ENCODE measurements around the gene WWC2. TPM values are rescaled to one million over a fixed set of nuclear protein-coding genes. Genes with fewer than 3 reads are reported as not detected.
"Not testable (repeated sequence)": the region's sequence is repeated elsewhere in the genome, so short reads cannot be mapped to it uniquely, and the experiment has no call there.

WWC2 gene
- total RNA-seq, 1 donor from 2014 or later: 30.2 TPM

DNA sequence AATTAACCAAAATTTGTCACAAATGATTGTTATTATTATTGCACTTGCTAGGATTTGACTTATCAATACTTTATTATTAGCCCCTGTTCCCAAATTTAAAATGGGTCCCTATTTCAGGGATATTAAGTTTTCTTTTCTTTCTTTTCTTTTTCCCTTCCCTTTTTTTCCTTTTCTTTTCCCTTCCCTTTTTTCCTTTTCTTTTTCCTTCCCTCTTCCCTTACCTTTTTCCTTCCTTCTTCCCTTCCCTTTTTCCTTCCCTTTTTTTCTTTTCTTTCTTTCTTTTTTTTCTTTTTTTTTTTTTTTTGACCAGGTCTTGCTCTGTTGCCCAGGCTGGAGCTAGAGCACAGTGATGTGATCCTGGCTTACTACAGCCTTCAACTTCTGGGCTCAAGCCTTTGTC, 33.8 kb downstream of the WWC2 start:
- intact Hi-C loops (cut with DNase I): no loop called here
- DNase-seq (ENCODE audit: missing footprints) (no peak), ATAC-seq (no peak)

DNA sequence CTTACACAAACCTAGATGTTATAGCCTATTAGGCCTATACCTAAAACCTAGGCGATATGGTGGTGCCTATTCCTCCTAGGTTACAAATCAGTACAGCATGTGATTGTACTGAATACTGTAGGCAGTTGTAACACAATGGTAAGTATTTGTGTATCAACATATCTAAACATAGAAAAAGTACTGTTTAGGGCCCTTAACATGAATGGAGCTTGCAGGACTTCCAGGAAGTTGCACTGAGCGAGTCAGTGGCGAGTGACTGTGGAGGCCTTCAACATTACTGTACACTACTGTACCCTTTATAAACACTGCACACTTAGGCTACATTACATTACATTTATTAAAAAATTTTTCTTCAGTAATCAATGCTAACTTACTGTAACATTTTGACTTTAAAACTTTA, 37.8 kb downstream of the WWC2 start:
- no peak for ATAC-seq

DNA sequence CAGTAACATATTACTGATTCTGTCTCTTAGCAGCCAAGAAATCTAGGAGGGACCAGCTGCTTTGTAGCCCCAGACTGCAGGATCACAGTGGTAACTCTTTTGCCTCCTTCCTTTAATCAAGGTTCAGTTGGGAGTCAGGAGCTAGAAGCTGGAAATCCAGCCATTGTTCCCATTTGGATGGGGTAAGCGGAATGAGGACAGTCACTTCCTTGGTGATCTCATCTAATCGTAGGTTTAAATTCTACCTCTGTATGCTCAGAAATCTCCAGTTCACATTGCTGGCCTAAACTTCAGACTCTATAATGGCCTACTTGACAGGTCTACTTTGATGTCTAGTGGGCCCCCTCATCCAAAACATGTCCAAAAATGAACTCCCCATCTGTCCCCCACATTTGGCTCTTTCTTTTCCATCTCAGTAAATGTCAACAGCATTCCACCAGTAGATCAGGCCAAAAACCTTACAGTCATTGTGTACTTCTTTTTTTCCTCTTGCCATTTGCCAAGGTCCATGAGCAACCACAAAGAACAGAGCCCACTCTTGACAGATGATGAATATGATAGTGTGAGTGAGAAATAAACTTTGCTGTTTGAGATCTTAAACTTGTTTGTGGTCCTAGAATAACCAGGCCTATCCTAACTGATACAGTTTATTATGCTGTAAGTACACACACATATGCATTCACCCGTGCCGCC, 40.1 kb downstream of the WWC2 start:
- ATAC-seq (no peak), DNase-seq (ENCODE audit: missing footprints) (no peak)
- intact Hi-C loops (cut with DNase I): no loop called here

More for the DNA sequence above, 37.8 kb downstream of the WWC2 start:
- intact Hi-C loops (cut with DNase I): no loop called here
- no peak for DNase-seq (ENCODE audit: missing footprints)

DNA sequence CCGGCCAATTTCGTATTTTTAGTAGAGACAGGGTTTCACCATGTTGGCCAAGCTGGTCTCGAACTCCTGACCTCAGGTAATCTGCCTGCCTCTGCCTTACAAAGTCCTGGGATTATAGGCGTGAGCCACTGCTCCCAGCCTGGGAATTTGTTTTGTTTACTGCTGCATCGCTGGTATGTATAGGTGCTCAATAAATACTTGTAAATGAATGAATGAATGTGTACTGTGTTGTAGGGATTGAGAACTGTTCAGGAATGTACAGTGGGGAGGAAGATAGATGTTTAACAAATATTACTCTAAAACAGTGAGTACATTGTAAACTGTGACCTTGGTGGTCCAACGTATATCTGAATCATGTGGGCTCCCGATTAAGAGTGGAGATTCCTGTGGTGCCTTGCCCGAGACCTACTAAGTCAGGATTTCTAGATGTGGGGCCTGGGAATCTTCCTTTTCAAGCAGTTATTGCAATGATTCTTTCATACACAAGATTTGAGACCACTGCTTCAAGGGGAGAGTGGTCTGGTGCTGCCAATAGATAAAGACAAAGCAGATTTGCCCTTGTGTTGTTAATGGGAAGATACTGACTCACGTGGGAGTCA, 41.0 kb downstream of the WWC2 start:
- ATAC-seq (no peak), DNase-seq (ENCODE audit: missing footprints) (no peak)
- intact Hi-C loops (cut with DNase I): no loop called here

DNA sequence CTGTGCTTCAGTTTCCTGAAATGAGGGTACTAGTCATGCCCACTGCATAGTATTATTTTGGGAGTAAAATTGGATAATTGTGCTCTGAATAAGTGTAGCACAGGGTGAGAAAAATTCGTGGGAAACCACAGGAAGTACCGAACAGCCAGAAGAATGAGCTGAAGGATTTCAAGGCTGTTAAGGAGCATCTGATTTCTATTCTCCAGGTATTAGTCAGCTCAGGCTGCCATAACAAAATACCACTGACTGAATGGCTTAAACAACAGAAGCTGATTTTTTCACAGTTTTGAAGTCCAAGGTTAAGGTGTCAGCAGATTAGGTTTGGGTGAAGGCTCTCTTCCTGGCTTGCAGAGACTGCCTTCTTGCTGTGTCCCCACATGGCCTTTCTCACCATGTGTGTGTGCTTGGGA, 41.9 kb downstream of the WWC2 start:
- ATAC-seq: no peak
- intact Hi-C loops (cut with DNase I): no loop called here
- no peak for DNase-seq (ENCODE audit: missing footprints)

DNA sequence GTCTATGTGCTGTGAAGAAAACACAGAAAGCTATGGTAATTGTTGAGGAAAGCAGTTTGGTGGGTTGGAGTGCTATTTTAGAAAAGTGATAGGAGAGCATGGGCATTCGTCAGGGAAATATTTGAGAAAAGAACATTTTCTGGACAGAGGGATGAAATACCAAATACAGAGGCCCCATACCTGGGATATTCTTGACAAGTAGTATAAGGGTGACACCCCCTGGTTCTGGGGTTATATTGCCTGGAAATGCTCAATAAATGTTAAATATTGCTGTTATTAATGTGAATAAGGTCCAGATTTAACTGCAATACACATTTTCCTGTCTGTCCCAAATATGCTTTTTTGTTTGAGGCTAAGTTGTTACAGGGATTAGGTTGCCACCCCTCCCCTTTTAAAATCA, 42.9 kb downstream of the WWC2 start:
- DNase-seq (ENCODE audit: missing footprints) (no peak), ATAC-seq (no peak)
- intact Hi-C loops (cut with DNase I): loop anchor here (2.0 kb wide), 1 partner anchor 43 kb away; the partner anchor contains the start of gene WWC2

DNA sequence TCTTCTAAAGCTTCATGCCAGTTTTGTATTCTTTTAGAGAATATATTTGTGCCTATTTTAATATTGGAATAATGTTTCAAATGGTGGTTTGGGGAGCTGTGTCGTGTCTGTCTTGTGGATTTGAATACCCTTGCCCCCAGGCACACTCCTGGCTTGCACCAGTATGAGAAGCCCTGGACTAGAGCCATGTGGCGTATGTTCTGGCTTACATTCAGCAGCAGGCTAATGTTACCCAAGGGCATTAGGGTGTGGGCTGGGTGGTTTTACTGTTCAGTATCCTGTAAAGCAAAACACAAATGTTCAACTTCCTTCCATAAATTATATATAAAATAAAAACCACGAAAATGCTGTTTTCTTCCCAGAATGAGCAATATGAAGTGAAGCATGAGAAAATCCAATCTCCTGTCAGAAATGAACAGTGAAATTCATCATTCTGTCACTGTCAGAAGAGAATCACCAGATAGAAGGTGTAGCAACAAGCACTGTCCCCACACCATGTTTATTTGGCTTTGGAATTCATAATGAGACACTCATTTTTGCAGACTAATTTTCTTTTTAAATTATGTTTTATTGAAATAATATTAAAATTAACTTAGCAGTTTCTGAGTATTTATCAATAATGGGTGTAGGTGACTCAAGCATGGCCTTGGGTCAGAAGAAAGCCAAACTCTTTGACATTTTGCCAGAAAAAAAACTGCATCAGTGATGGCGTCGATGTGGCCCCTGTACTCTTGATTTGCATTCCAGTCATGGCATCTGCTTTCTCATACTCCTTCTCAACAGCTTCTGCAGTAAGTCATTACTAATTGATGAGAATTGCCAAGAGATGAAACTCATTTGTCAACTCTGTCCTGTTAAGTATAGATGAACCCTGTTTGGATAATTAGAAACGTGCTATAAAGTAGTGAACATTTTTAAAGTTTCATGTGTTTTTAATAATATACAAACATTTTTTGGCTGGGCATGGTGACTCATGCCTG, 43.8 kb downstream of the WWC2 start:
- intact Hi-C loops (cut with DNase I): loop anchor here (2.0 kb wide), 1 partner anchor 44 kb away; the partner anchor contains the start of gene WWC2
- DNase-seq (ENCODE audit: missing footprints) (peak; percentile 76), ATAC-seq (peak; percentile 87)

DNA sequence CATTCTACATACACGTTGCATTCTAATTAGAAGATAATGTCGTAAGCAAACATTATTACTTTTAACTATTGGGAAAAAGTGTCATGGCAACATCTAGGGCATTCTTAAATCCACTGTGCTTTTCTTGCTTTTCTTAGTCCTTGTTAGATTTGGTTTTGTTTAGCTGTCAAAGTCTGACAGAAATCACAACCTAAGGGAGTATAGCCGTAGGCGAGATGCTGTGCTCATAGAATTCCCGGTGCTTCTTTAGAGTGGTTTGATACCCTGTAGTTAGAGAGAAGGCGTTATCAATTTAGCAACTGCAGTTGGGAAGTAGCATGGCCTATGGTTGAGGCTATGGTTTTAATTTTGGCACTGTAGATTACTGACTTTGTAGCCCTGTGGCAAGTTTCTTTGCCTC, 45.7 kb downstream of the WWC2 start:
- ATAC-seq (no peak), DNase-seq (ENCODE audit: missing footprints) (no peak)
- intact Hi-C loops (cut with DNase I): no loop called here

DNA sequence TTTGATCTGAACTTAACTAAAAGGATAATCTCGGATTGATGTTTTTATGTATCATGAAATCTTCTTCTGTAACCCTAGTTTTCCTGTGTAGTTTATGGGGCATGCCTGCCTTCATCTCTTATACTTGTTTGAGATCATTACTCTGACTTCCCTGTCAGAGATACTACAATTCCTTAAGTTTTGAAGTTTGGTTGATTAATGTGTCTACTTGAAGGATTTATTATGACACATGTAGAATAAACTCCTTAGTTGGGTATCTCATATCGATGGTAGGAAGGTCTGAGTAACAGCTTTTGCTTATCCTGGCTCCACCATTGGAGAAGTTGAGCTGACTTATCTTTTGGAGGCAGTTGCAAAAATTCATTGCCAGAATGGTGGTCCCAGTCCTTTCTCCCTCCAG, 46.7 kb downstream of the WWC2 start:
- intact Hi-C loops (cut with DNase I): no loop called here
- ATAC-seq (no peak), DNase-seq (ENCODE audit: missing footprints) (no peak)

DNA sequence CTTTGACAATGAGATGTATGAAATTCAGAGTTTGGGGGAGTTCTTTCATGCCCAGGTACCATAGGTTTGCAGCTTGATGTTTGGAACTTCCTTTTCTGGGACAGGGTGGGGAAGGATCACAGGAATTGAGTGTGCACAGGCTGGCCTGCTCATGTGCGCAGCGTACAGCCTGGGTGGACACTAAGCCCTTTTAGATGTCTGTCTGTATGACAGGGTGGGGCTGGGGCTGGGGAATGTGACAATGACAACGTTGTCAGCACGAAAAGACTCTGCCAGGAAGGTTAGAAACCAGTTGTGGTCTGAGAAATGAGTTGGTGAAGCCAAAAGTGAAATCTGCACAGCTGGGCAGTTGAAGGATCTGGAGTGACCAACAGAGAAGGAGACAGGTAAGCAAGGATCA, 47.4 kb downstream of the WWC2 start:
- no peak for DNase-seq (ENCODE audit: missing footprints)

DNA sequence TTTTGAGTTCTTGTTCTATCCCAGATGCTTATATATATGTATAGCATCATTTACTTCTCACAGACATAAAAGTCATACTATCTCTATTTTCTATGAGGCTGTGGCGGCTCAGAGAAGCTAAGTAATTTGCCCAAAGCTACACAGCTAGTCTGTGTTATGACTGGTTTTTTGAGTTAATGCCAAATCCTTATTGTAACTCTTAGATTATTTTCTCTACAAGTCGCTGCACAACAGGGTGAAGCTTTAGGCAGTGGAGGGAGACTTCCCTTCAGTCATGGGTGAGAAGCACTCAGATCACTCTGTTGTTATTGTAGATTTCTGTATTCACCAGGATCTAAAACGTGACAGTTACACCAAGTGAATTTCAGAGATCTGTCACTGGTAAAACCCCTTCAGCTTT, 48.1 kb downstream of the WWC2 start:
- intact Hi-C loops (cut with DNase I): no loop called here
- DNase-seq (ENCODE audit: missing footprints) (no peak), ATAC-seq (no peak)

More for the DNA sequence above, 47.4 kb downstream of the WWC2 start:
- intact Hi-C loops (cut with DNase I): no loop called here
- ATAC-seq: peak; percentile 64

DNA sequence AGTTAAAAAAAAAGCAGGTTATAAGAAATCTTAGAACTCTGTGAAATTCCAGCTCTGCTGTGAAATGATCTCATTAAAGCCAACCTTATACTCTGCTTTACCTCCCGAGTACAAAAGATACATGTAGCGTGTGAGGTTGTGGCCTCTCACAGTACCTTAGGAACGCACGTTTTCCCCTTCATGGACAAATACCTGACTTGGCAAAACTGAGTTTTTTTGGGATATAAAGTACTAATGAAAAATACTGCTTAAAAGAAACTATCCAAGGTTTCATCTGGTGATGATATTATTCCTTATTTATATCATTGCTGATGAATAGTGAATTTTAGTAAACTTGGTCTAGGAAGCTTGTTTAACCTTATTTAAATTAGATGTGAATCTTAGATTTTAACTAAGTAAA, 48.9 kb downstream of the WWC2 start:
- no peak for DNase-seq (ENCODE audit: missing footprints)
- intact Hi-C loops (cut with DNase I): no loop called here
- no peak for ATAC-seq

DNA sequence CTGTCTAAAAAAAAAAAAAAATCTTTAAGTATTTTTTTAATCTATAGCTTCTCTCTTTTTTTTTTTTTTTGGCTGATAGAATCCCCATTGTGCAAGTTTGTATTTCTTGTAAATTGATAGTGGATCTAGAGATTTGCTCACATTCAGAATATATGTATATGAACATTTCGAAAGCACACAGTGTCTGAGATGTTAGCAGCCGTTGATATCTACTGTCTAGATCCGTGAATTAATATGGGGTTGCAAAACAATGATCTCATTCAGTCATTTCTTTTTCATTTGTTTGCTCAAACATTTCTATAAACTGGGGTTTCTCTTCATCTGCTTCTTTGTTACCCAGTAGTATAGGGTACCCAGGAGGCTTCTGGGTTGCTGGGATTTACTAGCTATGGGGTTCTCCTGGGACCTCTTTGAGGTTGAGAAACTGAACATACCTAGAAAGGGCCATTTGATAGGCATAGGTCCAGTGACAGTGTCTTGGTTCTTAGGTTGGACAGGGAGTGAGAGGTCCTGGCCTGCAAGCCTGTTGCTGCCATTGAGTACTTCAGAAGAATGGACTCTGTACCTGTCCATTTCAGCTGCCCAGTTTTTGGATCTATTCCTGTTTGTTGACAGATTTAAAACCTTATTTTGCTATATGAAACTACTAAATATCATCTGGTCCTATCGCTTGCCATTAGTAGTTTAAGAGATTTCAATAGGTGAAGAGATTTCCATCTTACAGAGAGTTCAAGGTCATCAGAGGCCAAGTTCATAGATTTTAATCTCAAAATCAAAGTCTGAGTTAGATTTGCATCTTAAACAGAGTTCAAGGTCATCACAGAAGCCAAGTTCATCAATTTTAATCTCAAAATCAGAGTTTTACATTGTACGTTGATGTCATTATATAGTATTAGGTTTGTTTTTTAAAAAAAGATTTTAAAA, 50.8 kb downstream of the WWC2 start:
- intact Hi-C loops (cut with DNase I): no loop called here
- ATAC-seq: no peak
- DNase-seq (ENCODE audit: missing footprints): no peak

DNA sequence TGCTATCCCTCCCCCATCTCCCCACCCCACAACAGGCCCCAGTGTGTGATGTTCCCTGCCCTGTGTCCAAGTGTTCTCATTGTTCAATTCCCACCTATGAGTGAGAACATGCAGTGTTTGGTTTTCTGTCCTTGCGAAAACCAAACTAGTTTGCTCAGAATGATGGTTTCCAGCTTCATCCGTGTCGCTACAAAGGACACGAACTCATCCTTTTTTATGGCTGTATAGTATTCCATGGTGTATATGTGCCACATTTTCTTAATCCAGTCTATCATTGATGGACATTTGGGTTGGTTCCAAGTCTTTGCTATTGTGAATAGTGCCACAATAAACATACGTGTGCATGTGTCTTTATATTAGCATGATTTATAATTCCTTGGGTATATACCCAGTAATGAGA, 51.6 kb downstream of the WWC2 start:
- ATAC-seq; DNase-seq (ENCODE audit: missing footprints); intact Hi-C loops (cut with DNase I): not testable (repeated sequence)

DNA sequence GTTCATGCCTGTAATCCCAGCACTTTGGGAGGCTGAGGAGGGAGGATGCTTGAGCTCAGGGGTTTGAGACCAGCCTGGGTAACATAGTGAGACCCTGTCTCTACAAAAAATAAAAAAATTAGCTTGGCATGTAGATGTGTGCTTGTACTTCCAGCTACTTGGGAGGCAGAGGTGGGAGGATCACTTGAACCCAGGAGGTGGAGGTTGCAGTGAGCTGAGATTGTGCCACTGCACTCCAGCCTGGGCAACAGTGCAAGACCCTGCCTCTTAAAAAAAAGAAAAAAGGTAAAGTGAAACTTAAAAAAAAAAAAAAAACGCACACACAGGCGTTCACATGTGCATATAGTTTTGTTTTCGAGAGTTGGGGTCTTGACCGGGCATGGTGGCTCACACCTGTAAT, 53.2 kb downstream of the WWC2 start:
- ATAC-seq; DNase-seq (ENCODE audit: missing footprints); intact Hi-C loops (cut with DNase I): not testable (repeated sequence)

DNA sequence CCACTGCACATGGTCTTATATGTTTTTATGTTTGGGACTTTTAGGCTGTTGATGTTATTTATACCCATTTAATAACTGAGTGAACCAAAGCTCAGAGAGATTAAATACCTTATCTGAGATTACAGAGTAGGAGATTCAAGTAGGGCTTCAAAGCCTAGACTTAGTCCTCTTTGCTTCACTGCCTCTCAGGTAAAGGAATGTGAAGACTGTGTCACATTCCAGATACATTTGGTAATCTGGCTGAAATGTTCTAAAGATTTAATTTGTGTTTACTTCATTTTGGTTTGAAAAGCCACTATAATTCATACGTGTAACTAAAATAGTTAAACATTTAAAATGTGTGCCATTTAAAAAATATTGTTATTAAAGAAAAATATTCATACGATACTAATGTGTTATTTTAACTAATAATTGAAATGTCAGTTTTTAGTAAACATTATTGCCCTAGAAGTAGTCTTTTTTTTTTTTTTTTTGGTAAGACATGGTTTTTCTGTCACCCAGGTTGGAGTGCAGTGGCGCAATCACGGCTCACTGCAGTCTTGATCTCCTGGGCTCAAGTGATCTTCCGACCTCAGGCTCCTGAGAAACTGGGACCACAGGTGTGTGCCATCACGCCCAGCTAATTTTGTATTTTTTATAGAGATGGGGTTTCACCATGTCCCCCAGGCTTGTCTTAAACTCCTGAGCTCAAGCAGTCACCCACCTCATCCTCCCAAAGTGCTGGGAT, 54.3 kb downstream of the WWC2 start:
- ATAC-seq: no peak
- DNase-seq (ENCODE audit: missing footprints): no peak
- intact Hi-C loops (cut with DNase I): no loop called here

DNA sequence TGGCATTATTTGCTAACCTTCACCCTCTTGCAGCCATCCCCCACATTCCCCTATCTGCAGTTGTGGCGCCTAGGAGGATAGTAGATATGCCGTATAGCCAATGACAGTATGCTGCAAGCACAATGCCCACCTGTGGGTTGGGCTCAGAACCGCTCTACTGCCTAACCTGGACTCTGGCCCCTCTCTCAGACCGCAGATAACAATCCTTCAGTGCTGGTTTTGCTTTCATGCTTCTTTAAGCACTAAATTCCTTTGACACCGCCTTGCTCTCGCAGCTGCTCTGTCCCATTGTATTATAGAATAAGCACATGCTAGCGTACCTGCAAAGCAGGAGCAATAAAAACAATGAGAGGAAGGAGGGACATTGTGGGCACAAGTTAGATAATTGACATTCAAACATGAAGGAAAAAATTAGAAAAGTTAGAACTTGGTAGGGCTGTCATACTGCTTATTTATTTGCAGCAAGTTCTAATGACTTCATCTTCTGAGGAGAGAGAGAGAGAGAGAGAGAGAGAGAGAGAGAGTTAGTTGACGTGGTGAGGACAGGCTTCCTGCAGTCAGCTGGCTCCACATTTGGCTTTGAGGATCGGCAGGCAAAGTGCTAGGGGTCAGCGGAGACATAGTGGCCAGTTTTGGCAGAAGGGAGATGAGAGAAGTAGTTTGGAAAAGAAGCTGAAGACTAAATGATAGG, 55.8 kb downstream of the WWC2 start:
- intact Hi-C loops (cut with DNase I): no loop called here
- no peak for DNase-seq (ENCODE audit: missing footprints)
- ATAC-seq: peak; percentile 81

All from Right ventricle myocardium inferior (tissue), 1 donor.